ENCODE data around the gene PICK1.
"Not testable (repeated sequence)": the region's sequence is repeated elsewhere in the genome, so short reads cannot be mapped to it uniquely, and the experiment has no call there.

Gene PICK1

DNA sequence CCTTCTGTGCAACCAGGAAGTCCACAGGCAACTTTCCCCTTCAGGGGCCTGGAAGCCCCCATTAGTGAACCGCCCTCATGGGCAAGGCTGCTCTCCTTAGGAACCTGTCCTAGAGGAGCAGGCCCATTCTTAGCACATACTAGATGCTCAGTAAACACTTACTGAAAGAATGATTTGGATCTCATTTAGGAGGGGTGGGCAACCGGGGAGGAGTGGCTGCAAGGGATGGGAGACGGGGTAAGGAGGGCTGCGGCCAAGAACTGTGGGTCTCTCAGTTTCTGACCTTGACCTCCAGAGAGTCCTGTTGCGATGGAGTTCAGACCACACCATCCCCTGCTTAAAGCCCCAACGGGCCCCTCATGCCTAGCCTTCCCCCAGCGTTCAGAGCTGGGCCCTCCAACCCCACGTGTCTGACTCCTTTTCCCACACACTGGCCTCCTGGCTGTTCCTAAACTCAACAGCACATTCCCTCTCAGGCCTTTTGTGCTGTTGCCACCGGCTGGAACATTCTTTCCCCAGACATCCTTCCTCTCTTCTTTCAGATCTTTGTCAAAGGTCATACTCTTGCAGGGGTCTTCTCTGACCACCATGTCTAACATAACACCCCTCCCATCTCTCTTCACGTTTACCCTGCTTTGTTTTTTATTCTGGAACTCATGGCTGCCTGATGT lies 20.7 kb upstream of the PICK1 start:
- FAIRE-seq: no peak
- TF ChIP-seq POU2F2 (IDR thresholded peaks at IDR 0.05; ENCODE audit: low read depth, low read length) (no peak), PAX5 (IDR thresholded peaks at IDR 0.05; ENCODE audit: insufficient read depth, low read length, severe bottlenecking) (no peak), POLR2A (IDR thresholded peaks at IDR 0.05; ENCODE audit: low read depth, low read length) (no peak), SPI1 (IDR thresholded peaks at IDR 0.05; ENCODE audit: low read depth, low read length) (no peak), TAF1 (IDR thresholded peaks at IDR 0.05; ENCODE audit: low read depth, low read length) (no peak)
- no peak for DNase-seq (ENCODE audit: insufficient read length, low spot score)

DNA sequence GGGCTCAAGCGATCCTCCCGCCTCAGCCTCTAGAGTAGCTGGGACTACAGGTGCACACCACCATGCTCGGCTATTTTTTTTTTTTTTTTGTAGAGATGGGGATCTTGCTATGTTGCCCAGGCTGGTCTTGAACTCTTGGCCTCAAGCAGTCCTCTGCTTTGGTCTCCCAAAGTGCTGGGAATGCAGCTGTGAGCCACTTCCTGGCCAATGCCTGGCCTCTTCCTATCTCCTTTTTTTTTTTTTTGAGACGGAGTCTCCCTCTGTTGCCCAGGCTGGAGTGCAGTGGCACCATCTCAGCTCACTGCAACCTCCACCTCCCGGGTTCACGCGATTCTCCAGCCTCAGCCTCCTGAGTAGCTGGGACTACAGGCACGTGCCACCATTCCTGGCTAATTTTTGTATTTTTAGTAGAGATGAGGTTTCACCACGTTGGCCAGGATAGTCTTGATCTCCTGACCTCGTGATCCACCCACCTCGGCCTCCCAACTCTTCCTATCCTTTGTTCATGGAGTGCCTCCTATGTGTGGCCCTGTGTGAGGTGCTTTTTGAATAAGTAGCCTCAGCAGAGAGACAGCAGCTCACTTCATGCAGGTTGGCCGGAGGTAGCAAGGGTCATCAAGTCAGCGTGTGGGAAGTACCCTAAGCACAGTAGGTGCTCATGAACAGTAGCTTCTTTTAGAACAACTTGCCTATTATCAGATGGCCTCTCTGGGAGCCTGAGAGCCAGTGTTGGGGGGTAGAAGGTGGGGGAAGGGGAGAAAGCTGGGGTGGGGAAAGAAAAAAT lies 19.6 kb upstream of the PICK1 start:
- not testable (repeated sequence) for FAIRE-seq; DNase-seq (ENCODE audit: insufficient read length, low spot score)

DNA sequence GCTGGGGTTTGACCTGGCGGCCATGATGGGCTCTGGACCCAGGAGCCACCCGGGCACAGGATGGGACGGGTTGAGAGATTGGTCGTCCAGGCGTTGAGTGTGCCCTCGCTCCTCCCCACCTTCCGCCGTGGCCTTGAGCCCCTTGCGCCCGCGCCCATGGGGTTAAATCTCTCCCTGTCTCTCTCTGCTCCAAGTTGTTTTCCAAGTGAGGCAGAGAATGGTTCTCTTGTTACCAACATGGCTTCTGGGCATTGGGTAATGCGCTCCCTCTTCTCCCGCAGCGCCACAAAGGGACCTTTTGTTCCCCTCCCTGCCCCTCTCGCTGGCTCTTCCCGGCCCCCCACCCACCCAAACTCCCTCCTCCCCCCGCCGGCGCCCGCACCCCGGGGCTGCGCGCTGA lies 18.8 kb upstream of the PICK1 start:
- DNase-seq (ENCODE audit: insufficient read length, low spot score) (no peak), FAIRE-seq (no peak)
- no peak for TF ChIP-seq PAX5 (IDR thresholded peaks at IDR 0.05; ENCODE audit: insufficient read depth, low read length, severe bottlenecking)
- TF ChIP-seq POU2F2 (IDR thresholded peaks at IDR 0.05; ENCODE audit: low read depth, low read length): no peak
- TF ChIP-seq TAF1 (IDR thresholded peaks at IDR 0.05; ENCODE audit: low read depth, low read length): no peak
- no peak for TF ChIP-seq POLR2AphosphoS5 (IDR thresholded peaks at IDR 0.05; ENCODE audit: low read depth, low read length)
- no peak for TF ChIP-seq POLR2A (IDR thresholded peaks at IDR 0.05; ENCODE audit: low read depth, low read length)
- no peak for TF ChIP-seq SPI1 (IDR thresholded peaks at IDR 0.05; ENCODE audit: low read depth, low read length)

DNA sequence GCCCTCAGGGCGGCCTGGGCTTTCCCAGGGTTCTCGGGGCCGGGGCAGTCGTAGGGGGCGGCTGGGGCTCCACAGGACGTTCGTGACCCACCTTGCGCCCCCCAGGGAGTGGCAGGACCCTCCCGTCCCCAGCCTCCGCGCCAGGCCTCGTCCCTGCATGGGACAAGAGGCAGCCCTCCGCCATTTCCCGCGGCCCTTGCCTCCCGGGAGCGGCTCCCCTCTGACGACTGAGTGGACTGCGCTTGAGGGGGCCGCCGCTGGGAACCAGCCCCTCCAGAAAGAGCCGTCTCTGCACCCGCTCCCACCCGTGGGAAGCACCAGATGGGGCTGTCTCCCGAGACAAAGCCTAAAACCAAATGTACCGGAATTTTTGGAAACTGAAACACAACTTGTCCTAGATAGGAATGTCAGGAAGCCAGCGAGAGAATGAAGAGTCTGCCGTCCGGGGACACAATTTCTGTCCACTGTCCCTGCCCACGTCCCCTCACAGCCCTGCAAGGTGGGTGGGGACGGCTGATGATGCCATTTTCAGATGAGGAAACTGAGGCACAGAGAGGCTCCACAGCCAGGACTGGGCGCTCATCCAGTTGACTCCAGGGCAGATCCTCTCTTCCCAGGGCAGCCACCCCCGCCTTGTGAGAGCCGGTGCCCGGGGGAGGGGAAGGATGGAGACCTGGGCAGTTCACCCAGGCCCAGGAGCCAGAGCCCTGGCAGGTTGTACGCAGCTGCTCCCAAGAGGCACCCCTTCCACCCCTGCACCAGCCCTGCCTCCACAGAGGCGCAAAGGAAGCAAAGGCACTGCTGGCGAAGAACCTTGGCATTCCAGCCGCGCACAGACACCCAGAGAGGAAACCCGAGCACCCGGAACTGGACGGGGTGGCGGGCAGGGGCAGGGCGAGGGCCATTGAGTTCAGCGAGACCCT lies 18.1 kb upstream of the PICK1 start:
- TF ChIP-seq POLR2AphosphoS5 (IDR thresholded peaks at IDR 0.05; ENCODE audit: low read depth, low read length): no peak
- no peak for TF ChIP-seq SPI1 (IDR thresholded peaks at IDR 0.05; ENCODE audit: low read depth, low read length)
- FAIRE-seq (no peak), DNase-seq (ENCODE audit: insufficient read length, low spot score) (no peak)

DNA sequence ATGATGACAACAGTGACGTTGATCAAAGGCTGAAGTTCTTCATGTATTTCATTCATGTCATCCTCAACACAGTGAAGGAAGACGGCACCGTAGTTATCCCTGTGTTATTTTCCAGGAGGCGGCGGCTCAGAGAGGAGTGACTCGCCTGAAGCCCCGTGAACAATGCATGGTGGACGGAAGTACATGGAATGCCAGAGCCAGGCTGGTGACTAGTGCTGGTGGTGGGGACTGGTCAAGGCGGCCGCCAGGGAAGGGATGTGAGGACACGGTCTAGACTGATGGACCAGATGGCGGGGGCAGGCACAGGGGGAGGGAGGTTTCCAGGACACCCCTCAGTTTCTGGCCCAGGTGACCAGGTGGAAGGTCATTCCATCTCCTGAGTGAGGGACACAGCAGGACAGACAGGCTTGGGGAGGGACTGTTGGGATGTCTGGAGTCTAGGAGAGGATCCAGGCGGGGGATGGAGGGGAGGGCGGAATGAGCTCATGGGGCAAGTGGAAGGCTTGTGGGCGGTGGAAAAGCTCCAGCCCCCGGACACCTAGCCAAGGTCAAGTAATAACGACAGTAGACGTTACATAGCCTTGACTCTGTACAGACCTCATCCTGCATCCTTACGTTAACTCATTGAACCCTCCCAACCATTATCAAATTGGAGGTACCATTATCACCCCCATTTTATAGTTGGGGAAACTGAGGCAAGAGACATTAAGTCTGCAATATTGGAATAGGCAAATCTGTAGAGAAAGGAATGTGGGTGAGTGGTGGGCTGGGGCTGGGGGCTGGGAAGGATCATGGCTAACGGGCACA lies 16.0 kb upstream of the PICK1 start:
- no peak for FAIRE-seq
- TF ChIP-seq SPI1 (IDR thresholded peaks at IDR 0.05; ENCODE audit: low read depth, low read length) (no peak), POU2F2 (IDR thresholded peaks at IDR 0.05; ENCODE audit: low read depth, low read length) (no peak), TAF1 (IDR thresholded peaks at IDR 0.05; ENCODE audit: low read depth, low read length) (no peak), PAX5 (IDR thresholded peaks at IDR 0.05; ENCODE audit: insufficient read depth, low read length, severe bottlenecking) (no peak), POLR2A (IDR thresholded peaks at IDR 0.05; ENCODE audit: low read depth, low read length) (no peak), POLR2AphosphoS5 (IDR thresholded peaks at IDR 0.05; ENCODE audit: low read depth, low read length) (no peak)
- no peak for DNase-seq (ENCODE audit: insufficient read length, low spot score)

DNA sequence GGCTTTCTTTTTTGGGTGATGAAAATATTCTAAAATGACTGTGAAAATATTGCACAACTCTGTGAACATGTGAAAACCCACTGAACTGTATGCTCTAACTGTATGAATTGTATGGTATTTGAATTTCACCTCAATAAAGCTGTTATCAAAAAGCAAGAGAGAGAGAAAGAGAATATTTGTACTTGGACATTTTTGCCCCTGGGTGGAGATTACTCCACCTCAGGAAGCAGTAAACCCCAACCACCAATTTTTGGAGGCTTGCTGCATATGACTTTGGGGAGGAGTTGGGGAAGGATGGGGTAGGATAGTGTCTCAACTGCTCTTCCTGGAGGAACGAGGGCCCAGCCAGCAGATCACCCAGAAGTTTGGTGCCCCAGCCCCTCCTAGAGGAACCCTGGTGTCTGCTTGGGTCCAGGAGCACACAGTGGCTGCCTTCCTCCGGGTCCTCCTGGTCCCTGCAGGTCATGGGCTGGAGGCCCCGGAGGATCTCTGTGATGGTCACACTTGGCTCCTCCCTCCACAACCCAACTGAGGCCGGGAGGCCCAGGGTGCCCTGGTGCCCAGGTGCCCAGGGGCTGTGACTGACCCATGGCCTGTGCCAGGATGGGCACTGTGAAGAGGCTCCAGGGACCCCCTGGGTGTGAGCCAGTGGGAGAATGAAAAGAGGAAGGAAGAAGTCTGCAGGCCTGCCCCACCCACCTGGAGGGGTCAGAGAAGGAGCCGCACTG lies 15.3 kb upstream of the PICK1 start:
- FAIRE-seq: no peak
- DNase-seq (ENCODE audit: insufficient read length, low spot score): no peak
- no peak for TF ChIP-seq POLR2AphosphoS5 (IDR thresholded peaks at IDR 0.05; ENCODE audit: low read depth, low read length)

DNA sequence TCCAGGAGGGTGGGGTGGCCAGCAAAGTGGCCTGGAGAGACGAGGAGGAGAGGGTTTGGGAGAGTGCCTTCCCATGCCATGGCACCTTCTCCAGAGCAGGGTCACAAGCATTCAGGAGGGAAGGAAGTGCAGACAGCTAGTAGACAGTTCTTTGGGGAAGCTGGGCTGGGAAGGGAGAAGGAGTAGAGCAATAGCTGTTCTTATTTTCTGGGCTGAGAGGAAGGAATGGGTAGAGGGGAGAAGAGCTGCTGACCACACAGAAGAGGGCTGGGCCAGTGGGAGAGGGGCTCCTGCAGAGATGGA lies 14.8 kb upstream of the PICK1 start:
- TF ChIP-seq POU2F2 (IDR thresholded peaks at IDR 0.05; ENCODE audit: low read depth, low read length) (no peak), PAX5 (IDR thresholded peaks at IDR 0.05; ENCODE audit: insufficient read depth, low read length, severe bottlenecking) (no peak), SPI1 (IDR thresholded peaks at IDR 0.05; ENCODE audit: low read depth, low read length) (no peak), TAF1 (IDR thresholded peaks at IDR 0.05; ENCODE audit: low read depth, low read length) (no peak), POLR2A (IDR thresholded peaks at IDR 0.05; ENCODE audit: low read depth, low read length) (no peak), POLR2AphosphoS5 (IDR thresholded peaks at IDR 0.05; ENCODE audit: low read depth, low read length) (no peak)
- DNase-seq (ENCODE audit: insufficient read length, low spot score) (no peak), FAIRE-seq (no peak)

DNA sequence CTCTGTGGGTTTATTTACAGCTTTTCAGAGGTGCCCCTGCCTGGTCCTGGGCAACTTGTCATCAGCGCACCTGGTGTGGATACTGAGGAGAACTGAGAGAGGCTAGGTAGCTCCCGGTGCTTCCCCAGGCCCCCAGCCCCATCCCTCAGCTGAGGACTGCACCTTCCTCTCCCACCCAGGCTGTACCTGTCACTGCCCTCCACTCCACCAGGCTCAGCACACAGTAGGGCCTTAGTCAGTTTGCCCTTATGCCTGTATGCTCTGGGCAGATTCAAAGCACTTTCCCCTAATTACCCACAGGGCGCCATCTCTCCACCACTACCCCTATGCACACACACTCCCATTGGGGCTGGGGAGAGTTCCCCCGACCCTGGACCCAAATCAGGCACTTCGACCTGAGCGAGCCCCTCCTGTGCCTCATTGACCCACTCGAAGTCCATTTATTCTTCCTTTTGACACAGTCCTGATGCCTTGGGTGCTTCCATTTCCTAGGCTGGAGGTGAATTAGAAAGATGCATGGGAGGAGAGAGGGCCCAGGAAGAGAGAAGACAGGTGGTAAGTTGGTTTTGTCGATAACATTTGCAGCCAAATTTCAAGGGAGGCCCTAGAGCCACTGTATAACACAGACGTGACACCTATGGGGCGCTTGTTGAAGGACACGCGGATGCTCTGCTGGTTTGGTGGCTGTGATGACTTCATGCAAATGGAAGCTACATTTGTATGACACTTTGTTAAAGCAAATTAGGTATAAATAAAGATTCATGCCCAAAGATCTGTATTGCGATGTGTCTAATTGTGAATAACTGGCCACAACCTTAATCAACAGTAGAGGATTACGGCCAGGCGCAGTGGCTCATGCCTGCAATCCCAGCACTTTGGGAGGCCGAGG lies 13.8 kb upstream of the PICK1 start:
- DNase-seq (ENCODE audit: insufficient read length, low spot score) (no peak), FAIRE-seq (no peak)
- TF ChIP-seq POLR2AphosphoS5 (IDR thresholded peaks at IDR 0.05; ENCODE audit: low read depth, low read length) (no peak), POU2F2 (IDR thresholded peaks at IDR 0.05; ENCODE audit: low read depth, low read length) (no peak), TAF1 (IDR thresholded peaks at IDR 0.05; ENCODE audit: low read depth, low read length) (no peak), PAX5 (IDR thresholded peaks at IDR 0.05; ENCODE audit: insufficient read depth, low read length, severe bottlenecking) (no peak), SPI1 (IDR thresholded peaks at IDR 0.05; ENCODE audit: low read depth, low read length) (no peak), POLR2A (IDR thresholded peaks at IDR 0.05; ENCODE audit: low read depth, low read length) (no peak)
